ENCODE measurements around the gene STRADA. TPM values are rescaled to one million over a fixed set of nuclear protein-coding genes. Genes with fewer than 3 reads are reported as not detected.

STRADA gene
- total and polyA plus RNA-seq, 10 of the 15 experiments (the other 5 are each of a cell fraction or from before 2014, with no cell fraction given), result 13.3 to 54.1 (median 44.0) TPM

GRCh38 chr17:63700528-63701455, 40.8 kb downstream of the STRADA start (continued):
- TF ChIP-seq NRF1 (conservative IDR thresholded peaks at IDR 0.05; ENCODE audit: low read depth, low read length) (no peak), CEBPB (IDR thresholded peaks at IDR 0.05; ENCODE audit: borderline replicate concordance in 1 of 2, low read depth in 2 of 2, low read length in 2 of 2) (no peak), PML (IDR thresholded peaks at IDR 0.05; ENCODE audit: low read length) (no peak), CHD2 (IDR thresholded peaks at IDR 0.05; ENCODE audit: borderline replicate concordance, low read depth, low read length) (no peak), EP300 (IDR thresholded peaks at IDR 0.05; ENCODE audit: borderline replicate concordance in 1 of 2, control insufficient read depth in 1 of 2, low read depth in 2 of 2, low read length in 2 of 2) (no peak), EZH2 (IDR thresholded peaks at IDR 0.05; ENCODE audit: borderline replicate concordance, control insufficient read depth, low read depth, low read length) (no peak), GABPA (IDR thresholded peaks at IDR 0.05; ENCODE audit: low read depth) (no peak), ZNF622 (IDR thresholded peaks at IDR 0.05) (no peak), NFYA (IDR thresholded peaks at IDR 0.05; ENCODE audit: borderline replicate concordance, low read depth, low read length) (no peak), POLR2AphosphoS5 (IDR thresholded peaks at IDR 0.05; ENCODE audit: low read length) (peak; percentile 51), NR2C1 (IDR thresholded peaks at IDR 0.05) (0 out of 2 replicates have a peak, but pooled peaks have one; percentile 3), ZBED1 (IDR thresholded peaks at IDR 0.05; ENCODE audit: borderline replicate concordance) (no peak), RFX5 (IDR thresholded peaks at IDR 0.05; ENCODE audit: low read depth, low read length) (no peak), STAT1 (conservative IDR thresholded peaks at IDR 0.05) (no peak; the same call in 1 of the 2 replicates), NKRF (conservative IDR thresholded peaks at IDR 0.05) (peak; percentile 53; the same call in 1 of the 2 replicates), ZBTB4 (CRISPR knock-in tag; IDR thresholded peaks at IDR 0.05) (no peak), KLF5 (IDR thresholded peaks at IDR 0.05; ENCODE audit: partially characterized antibody) (no peak), IKZF1 (conservative IDR thresholded peaks at IDR 0.05) (peak; percentile 69), DPF2 (IDR thresholded peaks at IDR 0.05) (peak; percentile 69), BHLHE40 (IDR thresholded peaks at IDR 0.05; ENCODE audit: borderline replicate concordance in 1 of 2, low read depth in 2 of 2, low read length in 1 of 2) (peak; percentile 8 to 79; a peak in 3 of 4 replicates), PAX8 (IDR thresholded peaks at IDR 0.05) (no peak)
- TF ChIP-seq, protein P1, sequence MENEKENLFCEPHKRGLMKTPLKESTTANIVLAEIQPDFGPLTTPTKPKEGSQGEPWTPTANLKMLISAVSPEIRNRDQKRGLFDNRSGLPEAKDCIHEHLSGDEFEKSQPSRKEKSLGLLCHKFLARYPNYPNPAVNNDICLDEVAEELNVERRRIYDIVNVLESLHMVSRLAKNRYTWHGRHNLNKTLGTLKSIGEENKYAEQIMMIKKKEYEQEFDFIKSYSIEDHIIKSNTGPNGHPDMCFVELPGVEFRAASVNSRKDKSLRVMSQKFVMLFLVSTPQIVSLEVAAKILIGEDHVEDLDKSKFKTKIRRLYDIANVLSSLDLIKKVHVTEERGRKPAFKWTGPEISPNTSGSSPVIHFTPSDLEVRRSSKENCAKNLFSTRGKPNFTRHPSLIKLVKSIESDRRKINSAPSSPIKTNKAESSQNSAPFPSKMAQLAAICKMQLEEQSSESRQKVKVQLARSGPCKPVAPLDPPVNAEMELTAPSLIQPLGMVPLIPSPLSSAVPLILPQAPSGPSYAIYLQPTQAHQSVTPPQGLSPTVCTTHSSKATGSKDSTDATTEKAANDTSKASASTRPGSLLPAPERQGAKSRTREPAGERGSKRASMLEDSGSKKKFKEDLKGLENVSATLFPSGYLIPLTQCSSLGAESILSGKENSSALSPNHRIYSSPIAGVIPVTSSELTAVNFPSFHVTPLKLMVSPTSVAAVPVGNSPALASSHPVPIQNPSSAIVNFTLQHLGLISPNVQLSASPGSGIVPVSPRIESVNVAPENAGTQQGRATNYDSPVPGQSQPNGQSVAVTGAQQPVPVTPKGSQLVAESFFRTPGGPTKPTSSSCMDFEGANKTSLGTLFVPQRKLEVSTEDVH (IDR thresholded peaks at IDR 0.05; ENCODE audit: low read depth, partially characterized antibody), result no peak
